ENCODE data around the gene GYS1.

- TF ChIP-seq CTCF (IDR thresholded peaks at IDR 0.05) (no peak), POLR2A (IDR thresholded peaks at IDR 0.05) (no peak)
Observed at GRCh38 chr19:48967346-48968178, 25.5 kb downstream of the GYS1 start.

All from suprapubic skin (tissue), 3 donors.